Muscle of leg (tissue), 11 donors: Measurements from ENCODE around the gene GAS7. TPM values are rescaled to one million over a fixed set of nuclear protein-coding genes. Genes with fewer than 3 reads are reported as not detected.

Experiments
- DNase-seq: peaks from one replicate; pipeline ENCODE4 v3.0.0; 2013
- H3K27ac ChIP-seq: one replicate; pipeline ENCODE4 v1.5.1; 2013; ENCODE audit warnings: mild to moderate bottlenecking, low read length, control low read depth
- H3K27me3 ChIP-seq: one replicate; pipeline ENCODE4 v1.6.1; 2013; ENCODE audit warnings: low read length; ENCODE audit not compliant: control insufficient read depth, insufficient read depth
- H3K36me3 ChIP-seq: one replicate; pipeline ENCODE4 v1.6.1; 2013; ENCODE audit warnings: low read length; ENCODE audit not compliant: control insufficient read depth, insufficient read depth
- H3K4me1 ChIP-seq: one replicate; pipeline ENCODE4 v1.6.1; 2013; ENCODE audit warnings: low read length; ENCODE audit not compliant: control insufficient read depth, insufficient read depth
- H3K4me3 ChIP-seq: one replicate; pipeline ENCODE4 v1.5.1; 2013; ENCODE audit warnings: low read length, control low read depth
- H3K9me3 ChIP-seq: replicated peaks from 2 replicates; pipeline ENCODE4 v1.6.1; 2013; ENCODE audit warnings: low read depth, low read length; ENCODE audit not compliant: control insufficient read depth
- WGBS: methylation state at CpG from one replicate; pipeline ENCODE4 v1.1.5; 2013; ENCODE audit warnings: missing lambda C conversion rate; ENCODE audit not compliant: insufficient coverage; 5-methylcytosine and 5-hydroxymethylcytosine counted together
- polyA plus RNA-seq, 8 donors: library from polyadenylated mRNA; unstranded; fragments of 120-200 nt; gene quantifications; one replicate each; pipeline versions ENCODE4 v1.2.1 to v1.2.3, GENCODE V29; 2013; ENCODE audit warnings: inconsistent platforms in 1 of 8, low replicate concordance in 1 of 8; ENCODE audit not compliant: insufficient read length in 8 of 8, insufficient read depth in 1 of 8
- total RNA-seq: library from RNA; stranded (reverse); fragments of 120-200 nt; gene quantifications from one replicate; pipeline ENCODE4 v1.2.4, GENCODE V29; 2013

The GAS7 gene
- total and polyA plus RNA-seq, 9 donors: 33.3 to 68.9 (median 45.9) TPM

DNA sequence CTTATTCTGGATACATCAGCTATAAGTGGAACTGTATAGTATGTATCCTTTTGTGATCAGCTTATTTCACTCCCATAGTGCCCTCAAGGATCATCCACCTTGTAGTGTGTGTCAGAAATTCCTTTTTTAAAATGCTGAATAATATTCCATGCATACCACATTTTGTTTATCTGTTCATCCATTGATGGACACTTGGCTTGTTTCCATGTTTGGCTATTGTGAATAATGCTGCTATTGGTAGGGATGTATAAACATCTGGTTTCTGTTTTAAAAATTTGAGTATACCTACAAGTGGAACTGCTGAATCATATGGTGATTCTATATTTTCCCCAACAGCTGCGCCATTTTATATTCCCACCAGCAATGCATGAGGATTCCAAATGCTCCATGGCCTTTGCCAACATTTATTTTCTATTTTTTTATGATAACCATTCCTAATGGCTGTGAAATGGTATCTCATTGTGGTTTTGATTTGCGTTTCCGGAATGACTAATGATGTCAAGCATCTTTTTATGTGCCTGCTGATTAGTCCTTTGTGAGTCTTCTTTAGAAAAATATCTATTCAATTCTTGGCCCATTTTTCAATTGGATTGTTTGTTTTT, 304.9 kb downstream of the GAS7 start:
- Histone ChIP-seq H3K27ac (no peak overlapping the region), H3K27me3 (peaks cover 8% of the 10 kb centered on the region), H3K9me3 (peaks cover 8% of the 10 kb centered on the region), H3K36me3 (no peaks in the 10 kb centered on the region), H3K4me3 (no peak overlapping the region), H3K4me1 (no peaks in the 10 kb centered on the region)
- WGBS: no CpG with 5 or more reads among the region's 3 CpGs
- DNase-seq: no peak

- peaks cover 8% of the 10 kb centered on the region for H3K9me3 ChIP-seq
- H3K27ac ChIP-seq: no peak overlapping the region
- DNase-seq: no peak
- no peak overlapping the region for H3K4me3 ChIP-seq
- no peaks in the 10 kb centered on the region for H3K4me1 ChIP-seq
- WGBS: 29% methylated on average over 2 of the region's 2 CpGs
- peaks cover 5% of the 10 kb centered on the region for H3K27me3 ChIP-seq
- H3K36me3 ChIP-seq: no peaks in the 10 kb centered on the region
Measured at GRCh38 chr17:9890124-9890523, 308.3 kb downstream of the GAS7 start.

GRCh38 chr17:9887508-9887907, 310.9 kb downstream of the GAS7 start:
- H3K4me3 ChIP-seq: no peak overlapping the region
- peaks cover 4% of the 10 kb centered on the region for H3K9me3 ChIP-seq
- H3K27ac ChIP-seq: no peak overlapping the region
- H3K4me1 ChIP-seq: no peaks in the 10 kb centered on the region
- DNase-seq: no peak
- 82% methylated on average over 8 of the region's 8 CpGs for WGBS
- H3K27me3 ChIP-seq: peaks cover 3% of the 10 kb centered on the region
- H3K36me3 ChIP-seq: no peaks in the 10 kb centered on the region

- no peak overlapping the region for H3K4me3 ChIP-seq
- no peaks in the 10 kb centered on the region for H3K36me3 ChIP-seq
- H3K9me3 ChIP-seq: peaks cover 10% of the 10 kb centered on the region
- no peaks in the 10 kb centered on the region for H3K4me1 ChIP-seq
- H3K27ac ChIP-seq: no peak overlapping the region
- 77% methylated on average over 2 of the region's 5 CpGs for WGBS
- no peak for DNase-seq
- H3K27me3 ChIP-seq: peaks cover 3% of the 10 kb centered on the region
Measured at GRCh38 chr17:9886141-9886930, 312.1 kb downstream of the GAS7 start.

- DNase-seq: no peak
- Histone ChIP-seq H3K4me1 (no peaks in the 10 kb centered on the region), H3K36me3 (no peaks in the 10 kb centered on the region), H3K27me3 (no peaks in the 10 kb centered on the region), H3K27ac (no peak overlapping the region), H3K9me3 (peaks cover 10% of the 10 kb centered on the region), H3K4me3 (no peak overlapping the region)
Measured at GRCh38 chr17:9883451-9883850, 315.0 kb downstream of the GAS7 start.

DNA sequence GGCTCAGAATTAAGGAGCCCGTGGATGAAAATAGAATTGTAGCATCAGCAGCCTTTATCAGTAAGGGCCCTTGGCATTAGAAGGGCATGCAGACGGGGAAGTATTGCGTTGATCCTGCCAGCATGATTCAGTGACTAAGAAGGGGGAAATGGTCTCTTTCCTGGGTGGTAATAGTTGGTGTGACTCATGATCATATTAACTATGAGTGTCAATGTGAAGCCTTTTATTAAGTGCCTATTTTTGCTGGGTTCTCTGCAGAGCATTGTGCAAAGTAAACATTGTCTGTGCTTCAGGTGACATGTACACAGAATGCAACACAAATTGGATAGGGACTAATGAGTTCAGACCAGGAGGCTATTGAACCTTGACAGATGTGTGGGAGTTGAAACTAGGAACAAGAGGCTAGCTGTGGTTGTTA, 317.8 kb downstream of the GAS7 start:
- 86% methylated on average over 3 of the region's 3 CpGs for WGBS
- no peak for DNase-seq

GRCh38 chr17:9878786-9879525, 319.4 kb downstream of the GAS7 start:
- WGBS: 72% methylated on average over 2 of the region's 8 CpGs

More for the DNA sequence above, 317.8 kb downstream of the GAS7 start:
- Histone ChIP-seq H3K27me3 (no peaks in the 10 kb centered on the region), H3K4me3 (no peak overlapping the region), H3K36me3 (no peaks in the 10 kb centered on the region), H3K4me1 (no peaks in the 10 kb centered on the region), H3K27ac (no peak overlapping the region), H3K9me3 (peaks cover 10% of the 10 kb centered on the region)

DNA sequence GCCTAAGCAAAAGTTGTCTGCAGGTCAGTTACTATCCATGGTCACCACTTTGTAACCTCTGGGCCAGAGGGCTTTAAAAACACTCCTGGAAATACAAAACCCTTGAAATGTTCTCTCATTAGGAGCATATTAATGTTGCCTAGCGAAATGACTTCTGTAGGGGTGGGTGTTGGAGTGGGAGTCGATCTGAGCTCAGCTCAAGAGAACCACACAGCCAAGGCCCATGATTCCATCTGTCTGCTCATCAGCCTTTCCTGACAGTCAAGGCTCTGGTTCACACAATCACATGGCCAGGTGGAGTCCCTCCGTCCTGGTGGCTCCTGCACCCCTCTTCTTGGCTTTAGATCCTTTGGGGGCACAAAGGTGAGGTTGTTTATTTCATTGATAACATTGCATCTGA, 320.1 kb downstream of the GAS7 start:
- H3K27me3 ChIP-seq: no peaks in the 10 kb centered on the region
- H3K9me3 ChIP-seq: peaks cover 6% of the 10 kb centered on the region
- DNase-seq: no peak
- no peak overlapping the region for H3K4me3 ChIP-seq
- H3K27ac ChIP-seq: no peak overlapping the region
- H3K36me3 ChIP-seq: no peaks in the 10 kb centered on the region
- no peaks in the 10 kb centered on the region for H3K4me1 ChIP-seq
- WGBS: no CpG with 5 or more reads among the region's 3 CpGs

More at GRCh38 chr17:9878786-9879525, 319.4 kb downstream of the GAS7 start:
- H3K4me3 ChIP-seq: no peak overlapping the region
- no peak for DNase-seq
- no peaks in the 10 kb centered on the region for H3K36me3 ChIP-seq
- H3K27me3 ChIP-seq: no peaks in the 10 kb centered on the region
- H3K4me1 ChIP-seq: no peaks in the 10 kb centered on the region
- H3K9me3 ChIP-seq: peaks cover 6% of the 10 kb centered on the region
- H3K27ac ChIP-seq: no peak overlapping the region

- WGBS: 35% methylated on average over 3 of the region's 3 CpGs
- no peak overlapping the region for H3K27ac ChIP-seq
- no peaks in the 10 kb centered on the region for H3K4me1 ChIP-seq
- H3K9me3 ChIP-seq: no peaks in the 10 kb centered on the region
- H3K27me3 ChIP-seq: no peaks in the 10 kb centered on the region
- H3K36me3 ChIP-seq: no peaks in the 10 kb centered on the region
- no peak for DNase-seq
- no peak overlapping the region for H3K4me3 ChIP-seq
Measured at GRCh38 chr17:9875441-9875840, 323.0 kb downstream of the GAS7 start.

GRCh38 chr17:9874722-9875121, 323.7 kb downstream of the GAS7 start:
- Histone ChIP-seq H3K9me3 (no peaks in the 10 kb centered on the region), H3K36me3 (no peaks in the 10 kb centered on the region), H3K4me3 (no peak overlapping the region), H3K27me3 (no peaks in the 10 kb centered on the region), H3K27ac (no peak overlapping the region), H3K4me1 (no peaks in the 10 kb centered on the region)
- no CpG with 5 or more reads among the region's 3 CpGs for WGBS
- no peak for DNase-seq
